Loucy (cell line): ENCODE results near the gene SRRD.

ENCODE experiments used
- H2AFZ ChIP-seq: fragments of 200-600 bp; sonication (generic); 2 replicates; pipeline ENCODE4 v1.6.0; 2016; ENCODE audit warnings: antibody characterized with exemption, mild to moderate bottlenecking, low read length, moderate library complexity
- H3F3A ChIP-seq: fragments of 200-600 bp; 2 replicates; pipeline ENCODE4 v1.6.0; 2016; ENCODE audit warnings: antibody characterized with exemption, low read depth, mild to moderate bottlenecking
- H3K27me3 ChIP-seq: fragments of 200-600 bp; sonication (generic); 2 replicates; pipeline ENCODE4 v1.6.1; 2014; ENCODE audit warnings: low read length, mild to moderate bottlenecking; ENCODE audit not compliant: insufficient read depth, poor library complexity, severe bottlenecking
- H3K36me3 ChIP-seq: fragments of 200-600 bp; sonication (generic); 2 replicates; pipeline ENCODE4 v1.6.1; 2016; ENCODE audit warnings: low read length; ENCODE audit not compliant: insufficient read depth
- H3K4me1 ChIP-seq: fragments of 200-600 bp; sonication (generic); 2 replicates; pipeline ENCODE4 v1.5.1; 2014; ENCODE audit warnings: low read length, mild to moderate bottlenecking; ENCODE audit not compliant: insufficient read depth, poor library complexity, severe bottlenecking
- H3K4me2 ChIP-seq: fragments of 200-600 bp; sonication (generic); 2 replicates; pipeline ENCODE4 v1.6.0; 2014; ENCODE audit warnings: antibody characterized with exemption, low read length, low read depth, mild to moderate bottlenecking; ENCODE audit not compliant: poor library complexity, severe bottlenecking
- H3K4me3 ChIP-seq: fragments of 200-600 bp; sonication (generic); 2 replicates; pipeline ENCODE4 v1.5.1; 2014; ENCODE audit warnings: low read length, mild to moderate bottlenecking, mixed read lengths; ENCODE audit not compliant: poor library complexity, severe bottlenecking
- H3K79me2 ChIP-seq: fragments of 200-600 bp; sonication (generic); 2 replicates; pipeline ENCODE4 v1.6.1; 2014; ENCODE audit warnings: low read length; ENCODE audit not compliant: insufficient read depth
- H3K9ac ChIP-seq: fragments of 200-600 bp; sonication (generic); 2 replicates; pipeline ENCODE4 v1.6.0; 2014; ENCODE audit warnings: mild to moderate bottlenecking, low read depth, low read length, moderate library complexity; ENCODE audit not compliant: poor library complexity, severe bottlenecking
- H3K9me2 ChIP-seq: fragments of 200-600 bp; sonication (generic); replicated peaks from 2 replicates; pipeline ENCODE4 v1.6.1; 2016; ENCODE audit warnings: low read depth, low read length, mixed read lengths
- H3K9me3 ChIP-seq: fragments of 200-600 bp; sonication (generic); 2 replicates; pipeline ENCODE4 v1.6.1; 2014; ENCODE audit warnings: mild to moderate bottlenecking, antibody characterized with exemption, low read length, low read depth; ENCODE audit not compliant: insufficient read depth
- H4K20me1 ChIP-seq: fragments of 200-600 bp; sonication (generic); 2 replicates; pipeline ENCODE4 v1.6.0; 2014; ENCODE audit warnings: antibody characterized with exemption, low read length, mild to moderate bottlenecking; ENCODE audit not compliant: insufficient read depth, poor library complexity, severe bottlenecking
- CTCF ChIP-seq: fragments of 200-600 bp; sonication (generic); conservative IDR thresholded peaks from 2 replicates; pipeline ENCODE4 v1.5.1; 2014; ENCODE audit warnings: mild to moderate bottlenecking, antibody characterized with exemption, low read length
- EZH2phosphoT487 ChIP-seq: fragments of 200-600 bp; IDR thresholded peaks from 2 replicates; pipeline ENCODE4 v1.6.1; 2018; ENCODE audit warnings: antibody characterized with exemption, mild to moderate bottlenecking, moderate library complexity, borderline replicate concordance

Gene SRRD

DNA sequence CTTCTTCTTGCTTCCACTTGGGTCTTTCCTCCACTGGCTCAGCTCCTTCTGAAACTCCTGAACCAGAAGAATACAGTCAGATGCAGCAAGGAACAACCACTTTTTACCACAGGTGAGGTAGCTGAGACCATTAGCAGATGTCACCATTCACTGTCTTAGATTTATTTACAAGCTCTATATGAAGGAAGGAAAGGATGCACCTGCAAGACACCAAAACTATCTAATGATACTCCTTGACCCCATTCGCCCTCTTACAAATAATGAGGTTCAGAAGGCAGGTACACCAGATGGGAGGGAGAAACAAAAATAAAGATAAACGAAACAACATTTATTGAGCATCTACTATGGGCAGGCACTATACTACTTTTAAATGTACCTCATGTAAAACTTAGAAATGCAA lies 18.3 kb downstream of the SRRD start:
- Histone ChIP-seq H3K9me2 (no peaks in the 10 kb centered on the region), H3K4me1 (peaks cover 23% of the 10 kb centered on the region), H3K79me2 (peaks cover 17% of the 10 kb centered on the region; the same call in 1 of the 2 replicates), H2AFZ (no peak overlapping the region), H3K4me3 (no peak overlapping the region), H3K27me3 (no peaks in the 10 kb centered on the region), H3K9me3 (no peaks in the 10 kb centered on the region), H3F3A (peaks cover 12% of the 10 kb centered on the region), H3K9ac (no peak overlapping the region), H3K36me3 (peaks cover 67% of the 10 kb centered on the region), H3K4me2 (no peak overlapping the region), H4K20me1 (no peaks in the 10 kb centered on the region)
- TF ChIP-seq EZH2phosphoT487 (no peak), CTCF (no peak)

- no peaks in the 10 kb centered on the region for H3K9me2 ChIP-seq
- no peak overlapping the region for H2AFZ ChIP-seq
- no peaks in the 10 kb centered on the region for H3K9me3 ChIP-seq
- peaks cover 23% of the 10 kb centered on the region for H3K4me1 ChIP-seq
- peak overlapping the region; percentile 73 for H3K9ac ChIP-seq
- peaks cover 22% of the 10 kb centered on the region; the same call in 1 of the 2 replicates for H3K79me2 ChIP-seq
- H3K4me3 ChIP-seq, result peak overlapping the region; percentile 64
- TF ChIP-seq EZH2phosphoT487 (no peak), CTCF (peak; percentile 95)
- H4K20me1 ChIP-seq, result no peaks in the 10 kb centered on the region
- no peaks in the 10 kb centered on the region for H3K27me3 ChIP-seq
- H3K4me2 ChIP-seq, result peak overlapping the region; percentile 81
- H3K36me3 ChIP-seq, result peaks cover 66% of the 10 kb centered on the region
- peaks cover 12% of the 10 kb centered on the region for H3F3A ChIP-seq
These were observed 19.2 kb downstream of the SRRD start for GRCh38 chr22:26502688-26503561.

DNA sequence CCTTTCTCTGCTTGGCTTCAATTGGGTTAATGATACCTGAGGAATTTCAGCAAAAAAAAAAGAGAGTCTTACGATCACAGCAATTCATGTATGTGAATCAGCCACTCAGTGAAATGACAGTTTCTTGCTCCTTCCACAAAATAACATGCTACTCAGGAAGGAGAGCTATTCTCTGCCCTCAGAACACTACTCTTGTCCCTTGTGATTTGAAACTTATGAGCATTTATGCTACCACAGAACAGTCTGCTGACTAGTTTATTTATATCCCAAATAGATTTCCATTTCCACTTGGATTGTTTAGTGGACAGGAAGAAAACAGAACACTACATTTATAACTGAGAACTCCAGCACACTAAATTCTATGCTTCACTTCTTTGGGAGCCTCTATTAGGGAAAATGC lies 20.1 kb downstream of the SRRD start:
- no peaks in the 10 kb centered on the region for H3K27me3 ChIP-seq

More for the DNA sequence above, 20.1 kb downstream of the SRRD start:
- Histone ChIP-seq H3K9me2 (no peaks in the 10 kb centered on the region), H3K36me3 (peaks cover 69% of the 10 kb centered on the region), H3K79me2 (peaks cover 27% of the 10 kb centered on the region; the same call in 1 of the 2 replicates), H3K9ac (peak overlapping the region; percentile 73), H3K4me3 (peak overlapping the region; percentile 64), H3F3A (peaks cover 12% of the 10 kb centered on the region), H2AFZ (no peak overlapping the region), H4K20me1 (no peaks in the 10 kb centered on the region), H3K4me2 (peak overlapping the region; percentile 81), H3K9me3 (no peaks in the 10 kb centered on the region), H3K4me1 (peaks cover 23% of the 10 kb centered on the region)
- TF ChIP-seq CTCF (no peak), EZH2phosphoT487 (no peak)
